Esophagus squamous epithelium (tissue), 5 donors: ENCODE results near the gene RAD51D. TPM values are rescaled to one million over a fixed set of nuclear protein-coding genes. Genes with fewer than 3 reads are reported as not detected.

Source experiments
- DNase-seq: peaks from one replicate; lab custom pipeline; 2025; lab: John Stamatoyannopoulos, UW
- H3K27ac ChIP-seq, 4 donors: fragments of 200-600 bp; sonication (generic); one replicate each; pipeline ENCODE4 v1.5.1; 2016 to 2019; ENCODE audit warnings: mild to moderate bottlenecking in 1 of 4
- H3K27me3 ChIP-seq, 4 donors: fragments of 200-600 bp; sonication (generic); 1 replicate in 3 of 4; 2 replicates in 1 of 4; pipeline versions ENCODE4 v1.5.1 to v1.6.0; 2017 to 2021; ENCODE audit warnings: antibody characterized with exemption in 1 of 4
- H3K36me3 ChIP-seq, 3 donors: fragments of 200-600 bp; sonication (generic); one replicate each; pipeline ENCODE4 v1.5.1; 2016 to 2019
- H3K4me1 ChIP-seq, 3 donors: fragments of 200-600 bp; sonication (generic); one replicate each; pipeline ENCODE4 v1.5.1; 2017 to 2019
- H3K4me3 ChIP-seq, 4 donors: fragments of 200-600 bp; sonication (generic); 1 replicate in 3 of 4; 2 replicates in 1 of 4; pipeline ENCODE4 v1.5.1; 2016 to 2019; ENCODE audit warnings: mild to moderate bottlenecking in 2 of 4, moderate library complexity in 1 of 4
- H3K9me3 ChIP-seq, 3 donors: fragments of 200-600 bp; sonication (generic); one replicate each; pipeline ENCODE4 v1.5.1; 2016 to 2019
- POLR2A ChIP-seq, 4 donors: fragments of 450-650 bp; IDR thresholded peaks; one replicate each; pipeline ENCODE4 v1.6.1; 2017; ENCODE audit warnings: antibody characterized with exemption in 4 of 4, mild to moderate bottlenecking in 4 of 4, moderate library complexity in 3 of 4
- WGBS, 2 donors: methylation state at CpG; one replicate each; pipeline ENCODE4 v1.1.5; 2018; 5-methylcytosine and 5-hydroxymethylcytosine counted together
- intact Hi-C: fragments of 100-400 bp; cut with DNase I; formaldehyde crosslinking; loops from one replicate; pipeline ENCODE4 v1.15.0; 2022
- total RNA-seq, 4 donors: library from RNA; depleted of rRNA; stranded (reverse); fragments of >200 nt; gene quantifications; one replicate each; pipeline ENCODE4 v1.1.0, GENCODE V29; 2016
- TF ChIP-seq, protein P1 (sequence below), 6 experiments: fragments of 450-650 bp in 4 of 6; fragments of 200-600 bp in 2 of 6; sonication (generic) in 2 of 6; IDR thresholded peaks; one replicate each; pipeline ENCODE4 v1.5.1; 2016 to 2019; ENCODE audit warnings: antibody characterized with exemption in 6 of 6, mild to moderate bottlenecking in 4 of 6, moderate library complexity in 4 of 6
- donor health status: DM: yes; HTN: yes; CAD: no.

RAD51D gene
- total RNA-seq, 4 donors from 2014 or later: 2.4 to 7.1 (median 6.0) TPM

DNA sequence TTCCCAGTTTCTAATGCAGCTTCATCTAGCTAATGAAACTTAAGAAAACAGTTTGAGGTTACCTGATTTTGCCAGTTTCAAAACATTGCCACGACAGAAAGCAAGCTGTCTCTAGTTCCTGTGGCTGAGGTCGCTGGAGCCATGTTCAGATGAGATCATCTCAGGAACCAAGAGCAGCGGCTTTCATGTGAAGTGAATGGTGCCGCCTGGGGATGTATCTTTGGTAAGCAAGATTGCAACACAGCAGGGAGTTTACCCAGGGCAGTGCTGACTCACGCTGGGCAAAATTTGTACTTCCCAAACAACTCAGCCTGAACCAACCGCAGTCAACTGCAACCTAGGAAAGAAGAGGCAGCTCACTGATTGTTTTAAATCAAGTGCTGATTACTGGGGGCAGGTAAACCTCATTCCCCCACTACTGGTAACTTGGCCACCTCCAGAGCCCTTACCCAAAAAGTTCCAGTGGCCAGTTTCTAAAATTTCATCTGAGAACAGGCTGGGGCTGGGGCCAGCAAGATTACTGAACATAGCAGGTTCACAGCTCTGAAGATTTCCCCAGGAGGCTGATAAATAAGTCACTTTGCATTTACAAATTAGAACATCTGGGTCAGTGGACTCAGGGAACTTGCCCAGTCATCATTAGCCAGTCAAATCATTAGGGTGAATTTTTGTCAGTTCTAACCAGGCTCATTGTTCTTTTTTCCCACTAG lies 56.0 kb downstream of the RAD51D start, which contains the start of gene RFFL:
Gene RFFL, minus strand, starts transcription at position 194 of the 710 bp plus-strand sequence. CDS start 37,154 bp downstream, outside the sequence.
- H3K27me3 ChIP-seq: no peaks in the 10 kb centered on the region
- no peaks in the 10 kb centered on the region for H3K9me3 ChIP-seq
- H3K27ac ChIP-seq: peak within 1 kb of the TSS; percentile 86 to 92 (median 87)
- intact Hi-C loops: no loop called here
- peak within 1 kb of the TSS in 3 of 4 donors; percentile 11 to 58 (median 28) for H3K4me3 ChIP-seq
- H3K36me3 ChIP-seq: peaks cover 0 to 29% (median 0%) of the 10 kb centered on the region in 3 donors
- TF ChIP-seq, protein P1, sequence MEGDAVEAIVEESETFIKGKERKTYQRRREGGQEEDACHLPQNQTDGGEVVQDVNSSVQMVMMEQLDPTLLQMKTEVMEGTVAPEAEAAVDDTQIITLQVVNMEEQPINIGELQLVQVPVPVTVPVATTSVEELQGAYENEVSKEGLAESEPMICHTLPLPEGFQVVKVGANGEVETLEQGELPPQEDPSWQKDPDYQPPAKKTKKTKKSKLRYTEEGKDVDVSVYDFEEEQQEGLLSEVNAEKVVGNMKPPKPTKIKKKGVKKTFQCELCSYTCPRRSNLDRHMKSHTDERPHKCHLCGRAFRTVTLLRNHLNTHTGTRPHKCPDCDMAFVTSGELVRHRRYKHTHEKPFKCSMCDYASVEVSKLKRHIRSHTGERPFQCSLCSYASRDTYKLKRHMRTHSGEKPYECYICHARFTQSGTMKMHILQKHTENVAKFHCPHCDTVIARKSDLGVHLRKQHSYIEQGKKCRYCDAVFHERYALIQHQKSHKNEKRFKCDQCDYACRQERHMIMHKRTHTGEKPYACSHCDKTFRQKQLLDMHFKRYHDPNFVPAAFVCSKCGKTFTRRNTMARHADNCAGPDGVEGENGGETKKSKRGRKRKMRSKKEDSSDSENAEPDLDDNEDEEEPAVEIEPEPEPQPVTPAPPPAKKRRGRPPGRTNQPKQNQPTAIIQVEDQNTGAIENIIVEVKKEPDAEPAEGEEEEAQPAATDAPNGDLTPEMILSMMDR (IDR thresholded peaks at IDR 0.05): peak in 3 of 6 experiments; percentile 16 to 22 (median 18)
- TF ChIP-seq POLR2A (IDR thresholded peaks at IDR 0.05): peak in 3 of 4 donors; percentile 27 to 62 (median 50)
- peak; percentile 63 for DNase-seq
- H3K4me1 ChIP-seq: peaks cover 12 to 31% (median 17%) of the 10 kb centered on the region in 3 donors
- WGBS, 2 donors: 1 to 2% methylated on average over 4 to 5 of the region's 6 CpGs

DNA sequence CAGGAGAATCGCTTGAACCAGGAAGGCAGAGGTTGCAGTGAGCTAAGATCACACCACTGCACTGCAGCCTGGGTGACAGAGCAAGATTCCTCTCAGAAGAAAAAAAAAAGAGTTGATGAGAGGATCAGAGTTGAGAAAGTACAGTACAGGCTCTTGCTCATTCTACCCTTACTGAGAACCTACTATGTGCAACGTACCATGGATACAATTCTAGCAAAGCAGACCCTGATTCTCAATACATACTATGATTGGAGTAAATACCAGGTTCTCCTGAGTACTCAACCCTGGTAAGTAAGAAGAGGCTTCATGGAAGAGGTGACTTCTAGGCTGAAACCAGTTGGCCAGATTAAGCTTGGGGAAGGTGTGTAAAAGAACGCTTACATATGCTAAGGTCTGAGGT lies 57.4 kb downstream of the RAD51D start:
- WGBS, 2 donors: 90 to 94% methylated on average over 3 of the region's 3 CpGs
- intact Hi-C loops: no loop called here
- Histone ChIP-seq H3K27ac (peak overlapping the region in 2 of 4 donors; percentile 88 to 92), H3K27me3 (no peaks in the 10 kb centered on the region), H3K4me3 (no peak overlapping the region), H3K4me1 (peaks cover 12 to 44% (median 23%) of the 10 kb centered on the region in 3 donors), H3K36me3 (peaks cover 0 to 29% (median 0%) of the 10 kb centered on the region in 3 donors), H3K9me3 (no peaks in the 10 kb centered on the region)
- no peak for TF ChIP-seq POLR2A (IDR thresholded peaks at IDR 0.05)
- TF ChIP-seq, protein P1 (IDR thresholded peaks at IDR 0.05): no peak
- no peak for DNase-seq

DNA sequence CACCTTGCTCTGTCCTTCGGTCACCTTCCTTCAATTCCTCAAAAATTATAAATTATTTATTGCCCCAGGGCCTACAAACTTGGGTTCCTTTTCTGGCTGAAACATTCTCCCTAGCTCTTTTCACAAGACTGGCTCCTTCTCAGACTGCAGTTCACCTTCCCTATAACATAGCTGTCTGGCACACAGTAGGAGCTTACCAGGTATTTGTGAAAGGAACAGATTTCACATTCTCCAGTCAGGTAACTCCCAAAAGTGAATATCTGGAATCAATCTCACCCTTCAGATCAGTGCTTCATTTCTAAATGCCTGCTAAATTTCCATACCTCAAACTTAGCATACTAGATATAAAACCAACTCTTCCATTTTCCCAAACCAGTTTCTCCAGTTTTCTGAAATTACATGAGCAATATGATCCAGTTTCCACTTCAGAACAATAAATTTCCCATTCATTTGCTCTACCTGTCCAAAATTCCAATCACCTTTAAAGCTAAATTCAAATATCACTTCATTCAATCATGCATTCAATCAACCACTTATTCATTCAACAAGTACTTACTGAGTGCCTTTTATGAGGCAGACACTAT lies 62.2 kb downstream of the RAD51D start:
- no peak for TF ChIP-seq POLR2A (IDR thresholded peaks at IDR 0.05)
- TF ChIP-seq, protein P1 (IDR thresholded peaks at IDR 0.05): no peak
- no peaks in the 10 kb centered on the region for H3K9me3 ChIP-seq
- 64 to 93% methylated on average over 1 of the region's 1 CpG for WGBS, 2 donors
- no peak for DNase-seq
- H3K4me1 ChIP-seq: peaks cover 0 to 36% (median 11%) of the 10 kb centered on the region in 3 donors
- peaks cover 0 to 34% (median 0%) of the 10 kb centered on the region in 3 donors for H3K36me3 ChIP-seq
- no peaks in the 10 kb centered on the region for H3K27me3 ChIP-seq
- no peak overlapping the region for H3K4me3 ChIP-seq
- H3K27ac ChIP-seq: peak overlapping the region in 3 of 4 donors; percentile 0 to 33 (median 16)
- intact Hi-C loops: no loop called here

DNA sequence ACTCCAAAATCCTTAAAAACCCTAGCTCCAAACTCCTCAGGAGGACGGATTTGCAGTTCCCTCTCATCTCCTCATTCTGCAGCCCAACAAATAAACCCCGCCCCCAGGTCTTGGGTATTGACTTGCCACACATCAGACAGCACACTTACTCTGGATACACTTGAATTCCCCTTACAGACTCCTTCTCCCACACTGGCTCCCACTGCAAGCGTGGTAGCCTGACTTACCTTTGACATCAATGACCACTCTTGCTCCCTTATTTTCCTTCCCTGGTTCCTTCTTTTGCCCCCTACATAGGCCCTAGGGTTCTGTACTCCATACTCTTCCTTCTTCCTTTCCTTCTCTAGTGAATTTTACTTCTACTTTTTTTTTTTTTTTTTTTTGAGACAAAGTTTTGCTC lies 63.6 kb downstream of the RAD51D start:
- no peaks in the 10 kb centered on the region for H3K9me3 ChIP-seq
- 95% methylated on average over 3 of the region's 3 CpGs for WGBS, 2 donors
- H3K27me3 ChIP-seq: no peaks in the 10 kb centered on the region
- H3K4me1 ChIP-seq: peaks cover 0 to 47% (median 13%) of the 10 kb centered on the region in 3 donors
- peaks cover 0 to 20% (median 0%) of the 10 kb centered on the region in 3 donors for H3K36me3 ChIP-seq
- intact Hi-C loops: no loop called here
- DNase-seq: no peak
- no peak overlapping the region for H3K4me3 ChIP-seq
- H3K27ac ChIP-seq: no peak overlapping the region
- TF ChIP-seq POLR2A (IDR thresholded peaks at IDR 0.05): no peak
- TF ChIP-seq, protein P1 (IDR thresholded peaks at IDR 0.05): no peak

DNA sequence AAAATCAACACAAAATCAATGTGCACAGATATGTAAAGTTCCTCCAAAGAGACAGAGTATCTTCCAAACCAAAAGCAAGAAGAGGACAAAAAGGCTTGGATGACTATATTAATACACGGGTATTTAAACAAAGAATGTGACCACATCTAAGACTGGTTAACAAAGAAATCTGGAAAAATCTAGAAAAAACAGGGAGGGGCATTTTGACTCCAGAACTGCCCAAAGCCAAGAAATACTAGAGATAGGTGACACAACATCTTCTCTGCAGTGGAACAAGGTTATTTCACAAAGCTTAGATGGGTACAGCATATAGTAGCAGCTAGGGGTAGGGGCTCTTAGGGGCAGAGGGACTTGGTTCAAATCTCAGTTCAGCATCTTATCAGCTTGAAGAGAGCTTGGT lies 66.5 kb downstream of the RAD51D start:
- TF ChIP-seq, protein P1 (IDR thresholded peaks at IDR 0.05): no peak
- no peak for TF ChIP-seq POLR2A (IDR thresholded peaks at IDR 0.05)
- Histone ChIP-seq H3K9me3 (no peaks in the 10 kb centered on the region), H3K27ac (no peak overlapping the region), H3K27me3 (no peaks in the 10 kb centered on the region), H3K4me1 (peaks cover 0 to 67% (median 13%) of the 10 kb centered on the region in 3 donors), H3K4me3 (no peak overlapping the region), H3K36me3 (peaks cover 0 to 7% (median 0%) of the 10 kb centered on the region in 3 donors)
- intact Hi-C loops: no loop called here
- 46 to 71% methylated on average over 1 of the region's 1 CpG for WGBS, 2 donors
- DNase-seq: no peak
